HepG2 (cell line): ENCODE data around the gene SERPINF2. TPM values are rescaled to one million over a fixed set of nuclear protein-coding genes. Genes with fewer than 3 reads are reported as not detected.

Experiments used
- FOXJ3 ChIP-seq: sonication (generic); formaldehyde crosslinking; IDR thresholded peaks from 2 replicates; pipeline ENCODE4 v1.4.0; 2020; ENCODE audit warnings: missing genetic modification reagents, mild to moderate bottlenecking, borderline replicate concordance
- HDAC6 ChIP-seq: fragments of 200-600 bp; sonication (generic); IDR thresholded peaks from 2 replicates; pipeline ENCODE4 v1.7.0; 2017; ENCODE audit warnings: mild to moderate bottlenecking, antibody characterized with exemption, low read length, low read depth
- HNRNPUL1 ChIP-seq: fragments of 200-400 bp; formaldehyde crosslinking; IDR thresholded peaks from 2 replicates; pipeline ENCODE4 v1.6.1; 2017; ENCODE audit warnings: low read depth, mild to moderate bottlenecking, low read length, moderate library complexity
- MYC ChIP-seq: sonication (generic); formaldehyde crosslinking; IDR thresholded peaks from 2 replicates; pipeline ENCODE4 v1.9.0; 2021; ENCODE audit warnings: missing genetic modification reagents, borderline replicate concordance
- PHF5A ChIP-seq: IDR thresholded peaks from one replicate; pipeline ENCODE4 v1.6.1; 2018; ENCODE audit warnings: low read depth, missing genetic modification reagents; ENCODE audit not compliant: unreplicated experiment
- REL ChIP-seq: sonication (generic); formaldehyde crosslinking; conservative IDR thresholded peaks from 2 replicates; pipeline ENCODE4 v1.8.0; 2022; ENCODE audit warnings: mild to moderate bottlenecking, missing genetic modification reagents, moderate library complexity
- RELA ChIP-seq: sonication (generic); formaldehyde crosslinking; IDR thresholded peaks from 2 replicates; pipeline ENCODE4 v1.4.0; 2020; ENCODE audit warnings: missing genetic modification reagents
- SUZ12 ChIP-seq: fragments of 150-350 bp; IDR thresholded peaks from 2 replicates; pipeline ENCODE4 v1.6.1; 2014; ENCODE audit warnings: low read depth, low read length
- ZNF124 ChIP-seq: sonication (generic); formaldehyde crosslinking; IDR thresholded peaks from 2 replicates; pipeline ENCODE4 v1.4.0; 2020; ENCODE audit warnings: missing genetic modification reagents
- ZNF383 ChIP-seq: sonication (generic); formaldehyde crosslinking; IDR thresholded peaks from 2 replicates; pipeline ENCODE4 v1.4.0; 2020; ENCODE audit warnings: missing genetic modification reagents, mild to moderate bottlenecking, borderline replicate concordance
- ZNF460 ChIP-seq: sonication (generic); formaldehyde crosslinking; IDR thresholded peaks from 2 replicates; pipeline ENCODE4 v1.5.1; 2020; ENCODE audit warnings: missing genetic modification reagents, mild to moderate bottlenecking, borderline replicate concordance
- ZNF547 ChIP-seq: sonication (generic); formaldehyde crosslinking; IDR thresholded peaks from 2 replicates; pipeline ENCODE4 v1.5.1; 2020; ENCODE audit warnings: mild to moderate bottlenecking, missing genetic modification reagents
- ZNF609 ChIP-seq: sonication (generic); formaldehyde crosslinking; IDR thresholded peaks from 2 replicates; pipeline ENCODE4 v1.4.0; 2020; ENCODE audit warnings: mild to moderate bottlenecking, missing genetic modification reagents, borderline replicate concordance
- ZNF781 ChIP-seq: sonication (generic); formaldehyde crosslinking; IDR thresholded peaks from 2 replicates; pipeline ENCODE4 v1.5.1; 2020; ENCODE audit warnings: borderline replicate concordance, mild to moderate bottlenecking, missing genetic modification reagents; ENCODE audit errors: not compliant biosample characterization
- ZXDC ChIP-seq: sonication (generic); formaldehyde crosslinking; IDR thresholded peaks from 2 replicates; pipeline ENCODE4 v1.5.0; 2020; ENCODE audit warnings: mild to moderate bottlenecking, missing genetic modification reagents
- polyA plus RNA-seq, 8 experiments: library from polyadenylated mRNA; depleted of rRNA in 3 of 8; stranded (reverse) in 7 of 8; unstranded in 1 of 8; fragments of >200 nt; fragmentation: Illumina TruSeq in 4 of 8; extraction: Trizol in 4 of 8; gene quantifications; 2 replicates each; pipeline versions ENCODE4 v1.2.1 to v1.2.3, GENCODE V29; 2011 to 2016; ENCODE audit warnings: low read depth in 4 of 8, missing spikeins in 1 of 8, mixed read lengths in 1 of 8; ENCODE audit not compliant: insufficient read depth in 1 of 8
- total RNA-seq, 5 experiments: library from RNA; depleted of rRNA; stranded (reverse); fragments of >200 nt; fragmentation: Illumina TruSeq; extraction: Trizol; gene quantifications; 2 replicates each; pipeline ENCODE4 v1.2.3, GENCODE V29; 2016; ENCODE audit warnings: low read depth in 1 of 5
- TF ChIP-seq, protein P1 (sequence below), 2 experiments: sonication (generic) in 1 of 2; formaldehyde crosslinking in 1 of 2; IDR thresholded peaks; 2 replicates each; pipeline versions ENCODE4 v1.4.0 to v1.6.1; 2018 to 2020; ENCODE audit warnings: missing genetic modification reagents in 2 of 2, borderline replicate concordance in 1 of 2, low read depth in 1 of 2, mild to moderate bottlenecking in 1 of 2, missing biosample characterization in 1 of 2
- TF ChIP-seq, protein P2 (sequence below): sonication (generic); formaldehyde crosslinking; IDR thresholded peaks from 2 replicates; pipeline ENCODE4 v1.4.0; 2020; ENCODE audit warnings: mild to moderate bottlenecking, missing genetic modification reagents

SERPINF2 gene
- total and polyA plus RNA-seq, 2 of the 13 experiments (the other 11 are each of a cell fraction or from before 2014, with no cell fraction given) = 309 to 548 TPM

GRCh38 chr17:1736348-1737281 lies 6.1 kb upstream of the SERPINF2 start (continued):
- TF ChIP-seq ZNF383 (CRISPR knock-in tag) (no peak), HNRNPUL1 (no peak), RELA (0 out of 2 replicates have a peak, but pooled peaks have one; percentile 68), ZXDC (CRISPR knock-in tag) (no peak; the same call in 1 of the 2 replicates), HDAC6 (no peak), ZNF547 (CRISPR knock-in tag) (no peak; the same call in none of the 2 replicates), FOXJ3 (CRISPR knock-in tag) (peak; percentile 97), ZNF781 (peak; percentile 21), ZNF609 (CRISPR knock-in tag) (peak; percentile 98), REL (CRISPR knock-in tag) (peak; percentile 70; the same call in 1 of the 2 replicates), ZNF124 (CRISPR knock-in tag) (no peak; the same call in 1 of the 2 replicates), PHF5A (CRISPR knock-in tag) (peak; percentile 98), ZNF460 (CRISPR knock-in tag) (peak; percentile 94), MYC (peak; percentile 87), SUZ12 (no peak)
- TF ChIP-seq, protein P1, sequence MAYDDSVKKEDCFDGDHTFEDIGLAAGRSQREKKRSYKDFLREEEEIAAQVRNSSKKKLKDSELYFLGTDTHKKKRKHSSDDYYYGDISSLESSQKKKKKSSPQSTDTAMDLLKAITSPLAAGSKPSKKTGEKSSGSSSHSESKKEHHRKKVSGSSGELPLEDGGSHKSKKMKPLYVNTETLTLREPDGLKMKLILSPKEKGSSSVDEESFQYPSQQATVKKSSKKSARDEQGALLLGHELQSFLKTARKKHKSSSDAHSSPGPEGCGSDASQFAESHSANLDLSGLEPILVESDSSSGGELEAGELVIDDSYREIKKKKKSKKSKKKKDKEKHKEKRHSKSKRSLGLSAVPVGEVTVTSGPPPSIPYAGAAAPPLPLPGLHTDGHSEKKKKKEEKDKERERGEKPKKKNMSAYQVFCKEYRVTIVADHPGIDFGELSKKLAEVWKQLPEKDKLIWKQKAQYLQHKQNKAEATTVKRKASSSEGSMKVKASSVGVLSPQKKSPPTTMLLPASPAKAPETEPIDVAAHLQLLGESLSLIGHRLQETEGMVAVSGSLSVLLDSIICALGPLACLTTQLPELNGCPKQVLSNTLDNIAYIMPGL (CRISPR knock-in tag; IDR thresholded peaks at IDR 0.05; ENCODE audit: borderline replicate concordance in 1 of 2, low read depth in 1 of 2) = peak; percentile 21 to 35; a peak in 2 of 4 replicates
- TF ChIP-seq, protein P2, sequence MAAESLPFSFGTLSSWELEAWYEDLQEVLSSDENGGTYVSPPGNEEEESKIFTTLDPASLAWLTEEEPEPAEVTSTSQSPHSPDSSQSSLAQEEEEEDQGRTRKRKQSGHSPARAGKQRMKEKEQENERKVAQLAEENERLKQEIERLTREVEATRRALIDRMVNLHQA (CRISPR knock-in tag) = no peak
